H9 (cell line): ENCODE results near the gene CCDC187. TPM values are rescaled to one million over a fixed set of nuclear protein-coding genes. Genes with fewer than 3 reads are reported as not detected.

Experiments
- DNase-seq: peaks from one replicate; pipeline ENCODE4 v3.0.0-alpha.2; 2017
- H2AFZ ChIP-seq: one replicate; pipeline ENCODE4 v1.6.1; 2013; ENCODE audit warnings: mild to moderate bottlenecking, low read length, control low read depth, moderate library complexity
- H2AK5ac ChIP-seq: 2 replicates; pipeline ENCODE4 v1.6.1; 2013; ENCODE audit warnings: low read length, control low read depth, mixed read lengths; ENCODE audit not compliant: insufficient read length
- H2BK120ac ChIP-seq: one replicate; pipeline ENCODE4 v1.6.1; 2013; ENCODE audit warnings: low read depth, mild to moderate bottlenecking, low read length, control low read depth, inconsistent platforms; ENCODE audit not compliant: poor library complexity, severe bottlenecking
- H2BK12ac ChIP-seq: 2 replicates; pipeline ENCODE4 v1.6.1; 2013; ENCODE audit warnings: low read length, control low read depth, mixed read lengths, low read depth; ENCODE audit not compliant: insufficient read length
- H2BK15ac ChIP-seq: 2 replicates; pipeline ENCODE4 v1.6.1; 2013; ENCODE audit warnings: low read depth, low read length, control low read depth
- H2BK20ac ChIP-seq: one replicate; pipeline ENCODE4 v1.6.1; 2013; ENCODE audit warnings: low read depth, mild to moderate bottlenecking, low read length, control low read depth, inconsistent platforms; ENCODE audit not compliant: poor library complexity, severe bottlenecking
- H2BK5ac ChIP-seq: 2 replicates; pipeline ENCODE4 v1.6.1; 2013; ENCODE audit warnings: low read length, control low read depth, mixed read lengths; ENCODE audit not compliant: insufficient read length
- H3K14ac ChIP-seq: 2 replicates; pipeline ENCODE4 v1.6.1; 2013; ENCODE audit warnings: low read length, control low read depth; ENCODE audit not compliant: insufficient read depth
- H3K18ac ChIP-seq: 2 replicates; pipeline ENCODE4 v1.6.1; 2013; ENCODE audit warnings: low read depth, mild to moderate bottlenecking, mixed read lengths, low read length, control low read depth; ENCODE audit not compliant: insufficient read length
- H3K23ac ChIP-seq: 2 replicates; pipeline ENCODE4 v1.6.1; 2013; ENCODE audit warnings: low read length, control low read depth, mixed read lengths, low read depth; ENCODE audit not compliant: insufficient read length
- H3K23me2 ChIP-seq: 2 replicates; pipeline ENCODE4 v1.6.1; 2013; ENCODE audit warnings: low read depth, mild to moderate bottlenecking, mixed read lengths, low read length, control low read depth; ENCODE audit not compliant: insufficient read length, poor library complexity, severe bottlenecking
- H3K27ac ChIP-seq: 2 replicates; pipeline ENCODE4 v1.5.1; 2013; ENCODE audit warnings: low read length, control low read depth, mixed read lengths, low read depth; ENCODE audit not compliant: insufficient read length
- H3K27me3 ChIP-seq: 2 replicates; pipeline ENCODE4 v1.6.1; 2013; ENCODE audit warnings: low read length, control low read depth, inconsistent platforms; ENCODE audit not compliant: insufficient read depth
- H3K4ac ChIP-seq: 2 replicates; pipeline ENCODE4 v1.6.1; 2013; ENCODE audit warnings: low read depth, mild to moderate bottlenecking, control low read depth, inconsistent platforms, low read length, moderate library complexity
- H3K4me1 ChIP-seq: 2 replicates; pipeline ENCODE4 v1.6.1; 2013; ENCODE audit warnings: low read length, control low read depth, inconsistent platforms; ENCODE audit not compliant: insufficient read depth
- H3K4me2 ChIP-seq: 2 replicates; pipeline ENCODE4 v1.6.1; 2013; ENCODE audit warnings: low read length, control low read depth, mixed read lengths; ENCODE audit not compliant: insufficient read length, insufficient read depth
- H3K56ac ChIP-seq: 2 replicates; pipeline ENCODE4 v1.6.1; 2013; ENCODE audit warnings: low read depth, mild to moderate bottlenecking, mixed read lengths, low read length, control low read depth; ENCODE audit not compliant: insufficient read length
- H3K79me1 ChIP-seq: 2 replicates; pipeline ENCODE4 v1.6.1; 2013; ENCODE audit warnings: low read depth, mild to moderate bottlenecking, moderate library complexity, low read length, control low read depth, inconsistent platforms; ENCODE audit not compliant: insufficient read depth, poor library complexity, severe bottlenecking
- H3K79me2 ChIP-seq: 2 replicates; pipeline ENCODE4 v1.6.1; 2013; ENCODE audit warnings: low read length, control low read depth, inconsistent platforms; ENCODE audit not compliant: insufficient read depth
- H3K9ac ChIP-seq: 2 replicates; pipeline ENCODE4 v1.6.1; 2013; ENCODE audit warnings: low read length, control low read depth, mixed read lengths; ENCODE audit not compliant: insufficient read length; ENCODE audit errors: extremely low read depth
- H3K9me3 ChIP-seq: one replicate; pipeline ENCODE4 v1.6.1; 2013; ENCODE audit warnings: low read depth, low read length, inconsistent platforms; ENCODE audit not compliant: control insufficient read depth
- H3T11ph ChIP-seq: one replicate; pipeline ENCODE4 v1.6.1; 2013; ENCODE audit warnings: mild to moderate bottlenecking, low read length, control low read depth, inconsistent platforms
- H4K20me1 ChIP-seq: one replicate; pipeline ENCODE4 v1.6.1; 2013; ENCODE audit not compliant: control insufficient read depth, insufficient read length, insufficient read depth
- H4K5ac ChIP-seq: 2 replicates; pipeline ENCODE4 v1.6.1; 2013; ENCODE audit warnings: low read depth, mild to moderate bottlenecking, mixed read lengths, low read length, control low read depth; ENCODE audit not compliant: insufficient read length
- H4K8ac ChIP-seq: replicated peaks from 2 replicates; pipeline ENCODE4 v1.6.1; 2013; ENCODE audit warnings: low read length, control low read depth, mixed read lengths, low read depth; ENCODE audit not compliant: insufficient read length
- H4K91ac ChIP-seq: 2 replicates; pipeline ENCODE4 v1.6.1; 2013; ENCODE audit warnings: low read depth, mild to moderate bottlenecking, moderate library complexity, mixed read lengths, low read length, control low read depth; ENCODE audit not compliant: insufficient read length
- H3K27ac Mint-ChIP-seq, 3 experiments: 2 replicates in 2 of 3; 3 replicates in 1 of 3; pipeline ENCODE4 v1.8.0; 2020 to 2021; ENCODE audit warnings: mixed read lengths in 3 of 3, mild to moderate bottlenecking in 1 of 3, moderate library complexity in 1 of 3
- H3K27me3 Mint-ChIP-seq: 2 replicates; pipeline ENCODE4 v1.8.0; 2021; ENCODE audit warnings: low read depth, mild to moderate bottlenecking, moderate library complexity, mixed read lengths
- H3K36me3 Mint-ChIP-seq, 3 experiments: 2 replicates in 2 of 3; 3 replicates in 1 of 3; pipeline ENCODE4 v1.8.0; 2020 to 2021; ENCODE audit warnings: low read depth in 3 of 3, mixed read lengths in 3 of 3; ENCODE audit not compliant: insufficient read depth in 1 of 3
- H3K4me1 Mint-ChIP-seq, 2 experiments: 2 replicates each; pipeline ENCODE4 v1.8.0; 2020; ENCODE audit warnings: mixed read lengths in 2 of 2
- H3K4me3 Mint-ChIP-seq, 2 experiments: 2 replicates in 1 of 2; 3 replicates in 1 of 2; pipeline ENCODE4 v1.8.0; 2020 to 2021; ENCODE audit warnings: mild to moderate bottlenecking in 2 of 2, mixed read lengths in 2 of 2, moderate library complexity in 1 of 2
- H3K9me3 Mint-ChIP-seq, 2 experiments: 2 replicates in 1 of 2; 3 replicates in 1 of 2; pipeline ENCODE4 v1.8.0; 2020; ENCODE audit warnings: mild to moderate bottlenecking in 2 of 2, mixed read lengths in 2 of 2, moderate library complexity in 1 of 2
- WGBS: extraction: QIAGEN DNeasy Blood & Tissue Kit; methylation state at CpG from one replicate; pipeline ENCODE4 v1.1.7; 2013; ENCODE audit warnings: missing lambda C conversion rate, low lambda C conversion rate, mixed read lengths; ENCODE audit not compliant: insufficient read length; ENCODE audit errors: extremely low coverage; 5-methylcytosine and 5-hydroxymethylcytosine counted together
- total RNA-seq: library from RNA; stranded (reverse); gene quantifications from 2 replicates; pipeline ENCODE4 v1.2.1, GENCODE V29; 2021
- TF ChIP-seq, protein P1 (sequence below): fragments of 200-600 bp; sonication (generic); conservative IDR thresholded peaks from 3 replicates; pipeline ENCODE4 v1.8.0; 2021; ENCODE audit warnings: antibody characterized with exemption, mild to moderate bottlenecking

Gene CCDC187
- total RNA-seq, 1 experiment from 2014 or later, result 0.07 TPM

DNA sequence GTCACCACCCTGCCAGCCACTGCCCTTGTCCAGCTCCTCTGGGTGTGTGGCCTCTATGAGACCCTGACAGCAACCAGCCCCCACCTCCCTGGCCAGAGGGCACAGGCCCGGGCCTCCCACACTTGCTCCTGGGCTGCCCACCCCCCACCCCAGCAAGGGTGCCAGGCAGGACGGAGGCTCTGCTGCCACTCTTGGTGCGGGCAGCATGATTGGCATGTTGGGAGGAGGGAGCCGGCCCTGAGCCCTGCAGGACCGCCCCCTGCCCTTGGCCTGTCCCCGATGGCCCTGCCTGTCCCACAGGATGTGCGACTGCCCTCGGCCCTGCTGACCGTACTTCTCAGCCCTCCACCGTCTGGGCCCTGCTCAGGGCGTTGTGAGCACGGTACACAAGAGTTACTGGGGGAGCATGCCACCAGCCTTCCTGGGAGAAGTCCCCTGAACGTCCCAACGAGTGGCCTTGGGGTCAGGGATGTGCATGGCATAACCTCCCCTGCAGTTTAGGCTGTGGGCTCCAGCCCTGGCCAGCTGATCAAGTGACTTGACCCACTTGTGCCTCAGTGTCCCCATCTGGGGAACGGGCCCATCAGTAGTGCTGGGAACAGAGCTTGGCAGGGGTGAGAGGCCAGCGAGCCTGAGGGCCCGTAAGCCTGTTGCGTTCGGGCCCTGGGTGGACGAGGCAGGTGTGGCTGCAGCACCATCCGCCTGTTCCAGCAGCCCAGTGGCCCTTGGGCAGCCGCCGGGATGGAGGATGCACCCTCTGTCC lies 39.4 kb upstream of the CCDC187 start:
- peak overlapping the region; percentile 59 to 80 for H3K4me3 Mint-ChIP-seq

More for the DNA sequence above, 39.4 kb upstream of the CCDC187 start:
- H4K5ac ChIP-seq, result no peak overlapping the region
- H3K9me3 Mint-ChIP-seq, result no peaks in the 10 kb centered on the region
- H3K27me3 ChIP-seq, result no peaks in the 10 kb centered on the region
- no peak overlapping the region for H3K4me2 ChIP-seq
- no peak overlapping the region; the same call in 1 of the 2 replicates for H3K4ac ChIP-seq
- no peaks in the 10 kb centered on the region for H3K4me1 ChIP-seq
- H3K23me2 ChIP-seq, result no peaks in the 10 kb centered on the region
- no peak overlapping the region for H2BK12ac ChIP-seq
- H2BK5ac ChIP-seq, result no peak overlapping the region
- H3K79me2 ChIP-seq, result no peaks in the 10 kb centered on the region
- no peak overlapping the region for H2AFZ ChIP-seq
- no peak overlapping the region for H2BK15ac ChIP-seq
- peak; percentile 68 for DNase-seq
- H3K9ac ChIP-seq, result no peak overlapping the region
- H3K27me3 Mint-ChIP-seq, result no peaks in the 10 kb centered on the region; the same call in 1 of the 2 replicates
- H3K56ac ChIP-seq, result no peak overlapping the region
- H3K36me3 Mint-ChIP-seq, result no peaks in the 10 kb centered on the region; a peak in 1 of 7 replicates
- peaks cover 6 to 30% of the 10 kb centered on the region in 2 experiments; a peak in 3 of 4 replicates for H3K4me1 Mint-ChIP-seq
- H2BK120ac ChIP-seq, result no peak overlapping the region
- peak overlapping the region; percentile 50 for H3K14ac ChIP-seq
- no peaks in the 10 kb centered on the region for H3K79me1 ChIP-seq
- no peaks in the 10 kb centered on the region for H3K9me3 ChIP-seq
- H4K8ac ChIP-seq, result no peak overlapping the region
- no peak overlapping the region for H3K23ac ChIP-seq
- peak overlapping the region in 2 of 3 experiments; percentile 83 to 94; a peak in 3 of 7 replicates for H3K27ac Mint-ChIP-seq
- H4K20me1 ChIP-seq, result no peaks in the 10 kb centered on the region
- TF ChIP-seq, protein P1, sequence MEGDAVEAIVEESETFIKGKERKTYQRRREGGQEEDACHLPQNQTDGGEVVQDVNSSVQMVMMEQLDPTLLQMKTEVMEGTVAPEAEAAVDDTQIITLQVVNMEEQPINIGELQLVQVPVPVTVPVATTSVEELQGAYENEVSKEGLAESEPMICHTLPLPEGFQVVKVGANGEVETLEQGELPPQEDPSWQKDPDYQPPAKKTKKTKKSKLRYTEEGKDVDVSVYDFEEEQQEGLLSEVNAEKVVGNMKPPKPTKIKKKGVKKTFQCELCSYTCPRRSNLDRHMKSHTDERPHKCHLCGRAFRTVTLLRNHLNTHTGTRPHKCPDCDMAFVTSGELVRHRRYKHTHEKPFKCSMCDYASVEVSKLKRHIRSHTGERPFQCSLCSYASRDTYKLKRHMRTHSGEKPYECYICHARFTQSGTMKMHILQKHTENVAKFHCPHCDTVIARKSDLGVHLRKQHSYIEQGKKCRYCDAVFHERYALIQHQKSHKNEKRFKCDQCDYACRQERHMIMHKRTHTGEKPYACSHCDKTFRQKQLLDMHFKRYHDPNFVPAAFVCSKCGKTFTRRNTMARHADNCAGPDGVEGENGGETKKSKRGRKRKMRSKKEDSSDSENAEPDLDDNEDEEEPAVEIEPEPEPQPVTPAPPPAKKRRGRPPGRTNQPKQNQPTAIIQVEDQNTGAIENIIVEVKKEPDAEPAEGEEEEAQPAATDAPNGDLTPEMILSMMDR, result no peak
- H3T11ph ChIP-seq, result no peak overlapping the region
- H2AK5ac ChIP-seq, result no peak overlapping the region
- no peak overlapping the region for H2BK20ac ChIP-seq
- no peak overlapping the region for H3K27ac ChIP-seq
- H3K18ac ChIP-seq, result peak overlapping the region; percentile 47
- peak overlapping the region; percentile 8 for H4K91ac ChIP-seq
- no CpG with 5 or more reads among the region's 23 CpGs for WGBS
